Memory B cell (primary cell): ENCODE results near the gene CNTNAP2.

Experiments
- ATAC-seq: fragments of 150-1000 bp; cut with Tn5 transposase; 2 replicates; pipeline ENCODE4 v1.10.0; 2021; ENCODE audit warnings: low read depth, mild to moderate bottlenecking, moderate library complexity
- DNase-seq, 2 donors: peaks; one replicate each; pipeline ENCODE4 v3.0.0; 2022; ENCODE audit warnings: low spot score in 2 of 2
- H3K27ac Mint-ChIP-seq: one replicate; pipeline ENCODE4 v1.8.0; 2022; ENCODE audit warnings: mild to moderate bottlenecking, moderate library complexity, mixed read lengths
- H3K27me3 Mint-ChIP-seq: one replicate; pipeline ENCODE4 v1.8.0; 2022; ENCODE audit warnings: mixed read lengths
- H3K36me3 Mint-ChIP-seq: one replicate; pipeline ENCODE4 v1.8.0; 2022; ENCODE audit warnings: mild to moderate bottlenecking, mixed read lengths
- H3K4me1 Mint-ChIP-seq: one replicate; pipeline ENCODE4 v1.8.0; 2022; ENCODE audit warnings: mixed read lengths
- H3K4me3 Mint-ChIP-seq: one replicate; pipeline ENCODE4 v1.8.0; 2022; ENCODE audit warnings: mild to moderate bottlenecking, moderate library complexity, mixed read lengths
- H3K9me3 Mint-ChIP-seq: one replicate; pipeline ENCODE4 v1.8.0; 2022; ENCODE audit warnings: mixed read lengths

CNTNAP2 gene

DNA sequence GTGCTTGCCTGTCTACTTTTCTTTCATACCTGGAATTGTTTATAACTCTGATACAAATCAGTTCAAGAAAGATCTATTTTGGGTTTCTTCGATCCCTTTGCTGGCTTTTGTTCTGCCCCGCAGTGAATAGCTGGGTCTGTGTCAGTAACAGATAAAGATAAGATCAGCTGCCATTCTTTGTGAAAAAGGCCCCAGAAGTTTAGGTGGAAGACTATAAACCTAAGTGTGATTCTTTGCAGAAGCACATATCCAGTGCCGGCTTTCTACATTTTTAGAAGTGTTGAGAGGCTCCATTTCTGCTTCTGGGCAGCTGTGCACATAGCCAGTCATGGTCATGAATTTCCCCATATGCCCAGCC, 1787.6 kb downstream of the CNTNAP2 start:
- no peak overlapping the region for H3K4me3 Mint-ChIP-seq
- peaks cover 9% of the 10 kb centered on the region for H3K9me3 Mint-ChIP-seq
- no peaks in the 10 kb centered on the region for H3K4me1 Mint-ChIP-seq
- no peak for DNase-seq
- H3K36me3 Mint-ChIP-seq = no peaks in the 10 kb centered on the region
- H3K27ac Mint-ChIP-seq = no peak overlapping the region
- H3K27me3 Mint-ChIP-seq = peaks cover 1% of the 10 kb centered on the region
- ATAC-seq = no peak

DNA sequence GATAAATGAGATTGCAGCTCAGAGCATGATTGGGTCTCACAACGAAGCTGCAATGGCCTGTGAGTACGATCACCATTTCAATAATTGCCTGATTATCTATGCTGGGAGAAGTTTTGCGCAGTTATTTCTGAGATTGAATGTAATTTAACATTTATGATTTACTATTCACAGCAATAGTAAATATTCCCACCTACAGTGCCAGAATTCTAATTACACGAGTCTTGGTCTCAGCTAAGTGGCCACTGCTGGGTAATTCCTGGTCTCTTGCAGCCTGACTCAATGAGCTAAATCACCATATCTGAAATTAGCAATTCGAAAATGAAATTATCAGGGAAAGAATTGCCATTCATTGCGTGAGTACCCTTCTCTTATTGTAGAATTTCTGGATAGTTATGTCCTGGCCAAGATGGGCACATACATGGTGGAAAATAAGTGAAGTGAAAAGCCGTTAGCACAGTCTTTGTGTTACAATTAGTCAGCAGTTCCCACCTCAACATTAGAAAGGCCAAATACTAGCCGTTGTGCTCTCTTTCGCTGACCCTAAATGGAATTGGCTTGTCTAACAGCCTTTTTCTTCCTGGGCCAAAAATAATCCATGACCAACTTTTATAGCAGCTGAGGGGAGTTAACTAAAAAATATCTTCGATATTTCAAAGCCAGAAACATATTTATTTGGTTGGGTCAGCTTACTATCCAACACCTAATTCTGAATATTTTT, 1793.0 kb downstream of the CNTNAP2 start:
- ATAC-seq = no peak
- Mint-ChIP-seq H3K9me3 (no peaks in the 10 kb centered on the region), H3K4me1 (no peaks in the 10 kb centered on the region)

DNA sequence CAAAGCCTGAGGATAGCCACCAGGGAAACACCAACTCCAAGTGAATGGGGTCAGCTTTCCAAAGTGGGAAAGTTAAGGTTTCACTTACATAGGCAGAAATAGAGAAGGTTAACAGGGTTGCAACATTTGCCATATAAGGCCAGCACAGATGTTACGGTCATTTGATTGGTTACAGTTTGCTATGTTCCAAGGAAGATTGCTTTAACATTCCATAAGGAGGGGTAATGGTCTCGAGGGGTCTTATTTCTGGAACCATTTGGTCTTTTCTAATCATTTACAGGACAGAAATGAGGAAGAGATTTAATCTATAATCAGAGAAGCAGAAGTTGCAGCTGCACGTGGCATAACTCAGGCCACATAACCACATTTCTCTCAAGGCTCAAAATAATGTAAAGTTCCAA, 1794.6 kb downstream of the CNTNAP2 start:
- H3K4me3 Mint-ChIP-seq = no peak overlapping the region
- H3K4me1 Mint-ChIP-seq = no peaks in the 10 kb centered on the region
- no peaks in the 10 kb centered on the region for H3K36me3 Mint-ChIP-seq
- DNase-seq (no peak), ATAC-seq (no peak)
- no peak overlapping the region for H3K27ac Mint-ChIP-seq
- H3K9me3 Mint-ChIP-seq = no peaks in the 10 kb centered on the region
- no peaks in the 10 kb centered on the region for H3K27me3 Mint-ChIP-seq

More for the DNA sequence above, 1793.0 kb downstream of the CNTNAP2 start:
- H3K4me3 Mint-ChIP-seq = no peak overlapping the region
- no peak for DNase-seq
- H3K27me3 Mint-ChIP-seq = no peaks in the 10 kb centered on the region
- no peaks in the 10 kb centered on the region for H3K36me3 Mint-ChIP-seq
- no peak overlapping the region for H3K27ac Mint-ChIP-seq

DNA sequence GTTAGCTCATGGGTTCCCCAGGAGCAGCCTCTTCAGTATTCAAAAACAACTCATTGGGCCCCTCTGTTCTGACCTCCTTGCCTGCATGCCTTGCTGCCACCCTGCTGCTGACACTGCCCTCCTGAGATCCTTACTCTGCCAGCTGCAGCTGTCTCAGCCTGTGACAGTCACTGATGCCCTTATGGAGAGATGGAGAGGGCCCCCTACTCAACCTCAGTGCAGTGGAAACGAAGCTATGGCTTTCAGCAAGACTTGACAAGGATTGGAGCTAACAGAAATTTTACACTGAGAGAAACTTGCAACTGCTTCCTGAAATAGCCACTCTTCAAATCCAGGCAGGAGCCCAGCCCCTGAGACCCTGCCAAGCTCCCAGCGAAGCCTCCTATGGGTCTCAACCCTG, 1795.7 kb downstream of the CNTNAP2 start:
- Mint-ChIP-seq H3K4me3 (no peak overlapping the region), H3K9me3 (no peaks in the 10 kb centered on the region), H3K36me3 (no peaks in the 10 kb centered on the region), H3K4me1 (no peaks in the 10 kb centered on the region), H3K27me3 (no peaks in the 10 kb centered on the region), H3K27ac (no peak overlapping the region)
- ATAC-seq (no peak), DNase-seq (no peak)

DNA sequence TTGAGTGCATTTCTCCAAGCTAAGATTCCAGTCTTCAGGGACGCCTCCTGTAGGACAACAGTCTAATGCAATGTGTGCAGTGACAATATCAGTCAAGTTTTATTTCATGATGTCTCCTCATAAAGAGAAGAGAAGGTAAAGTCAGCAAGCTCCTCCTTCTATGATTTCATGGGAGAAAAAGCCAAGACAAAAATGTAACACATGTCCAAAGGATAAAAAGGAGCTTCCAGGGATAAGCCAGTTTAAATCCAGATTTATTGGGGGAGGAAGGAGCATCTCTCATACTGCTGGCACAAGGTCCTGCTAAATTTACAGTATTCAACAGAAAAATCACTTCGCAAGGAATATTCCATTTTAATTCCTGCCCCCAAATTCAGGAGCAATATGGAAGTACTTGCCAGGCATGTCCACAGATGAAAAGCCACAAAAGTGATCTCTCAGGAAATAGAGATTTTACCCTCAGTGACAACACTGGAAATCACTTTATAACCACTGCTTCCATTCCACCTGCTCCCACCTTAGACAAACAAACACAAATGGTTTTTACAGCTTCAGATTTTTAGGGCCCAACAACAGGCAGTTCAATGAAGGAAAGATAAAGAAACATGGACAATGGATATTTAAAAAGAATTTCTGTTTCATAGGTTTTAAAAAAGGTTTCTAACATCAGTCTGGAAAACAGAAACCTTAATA, 1796.5 kb downstream of the CNTNAP2 start:
- DNase-seq (no peak), ATAC-seq (no peak)
- no peaks in the 10 kb centered on the region for H3K27me3 Mint-ChIP-seq
- no peak overlapping the region for H3K27ac Mint-ChIP-seq
- no peaks in the 10 kb centered on the region for H3K4me1 Mint-ChIP-seq
- no peaks in the 10 kb centered on the region for H3K9me3 Mint-ChIP-seq
- H3K4me3 Mint-ChIP-seq = no peak overlapping the region
- H3K36me3 Mint-ChIP-seq = no peaks in the 10 kb centered on the region

DNA sequence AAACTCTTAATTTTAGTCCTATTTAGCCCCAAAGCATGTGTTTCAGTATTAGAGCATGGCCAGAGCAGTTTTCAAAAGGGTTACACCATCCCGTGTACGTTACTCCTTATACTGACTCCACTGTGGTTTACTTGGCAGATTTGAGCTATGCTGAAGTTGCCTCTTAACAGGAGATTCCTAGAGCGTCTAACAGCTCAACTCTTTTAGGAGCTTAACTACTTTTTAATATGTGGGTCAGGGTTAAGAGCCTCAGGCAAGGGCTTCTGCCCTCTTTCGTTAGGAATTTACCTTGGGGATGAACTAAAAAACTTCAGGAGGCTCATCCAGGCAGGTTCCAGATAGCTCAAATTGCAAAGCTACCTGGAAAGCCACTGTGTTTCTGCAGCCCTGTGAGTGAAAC, 1799.2 kb downstream of the CNTNAP2 start:
- no peak overlapping the region for H3K27ac Mint-ChIP-seq
- H3K27me3 Mint-ChIP-seq = no peaks in the 10 kb centered on the region
- no peak for ATAC-seq
- no peaks in the 10 kb centered on the region for H3K4me1 Mint-ChIP-seq
- H3K9me3 Mint-ChIP-seq = no peaks in the 10 kb centered on the region
- no peaks in the 10 kb centered on the region for H3K36me3 Mint-ChIP-seq
- H3K4me3 Mint-ChIP-seq = no peak overlapping the region
- DNase-seq = no peak

DNA sequence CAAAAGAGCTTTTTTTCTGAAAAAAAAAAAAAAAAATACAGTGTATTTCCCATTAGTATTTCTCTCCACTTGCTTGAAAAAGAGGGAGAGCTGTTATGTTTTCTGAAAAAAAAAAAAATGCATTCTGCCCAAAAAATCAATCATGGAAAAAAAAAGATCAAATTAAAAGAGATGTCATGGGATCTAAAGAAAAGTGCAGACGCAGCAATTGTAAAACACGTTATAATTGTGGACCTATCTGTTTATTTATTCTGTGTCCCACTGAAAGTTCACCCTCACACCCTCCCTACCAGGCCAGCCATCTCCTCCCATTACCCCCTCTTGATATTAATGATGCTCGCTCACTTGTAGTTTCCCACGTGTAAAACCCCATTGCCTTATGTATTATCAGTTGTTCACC, 1800.0 kb downstream of the CNTNAP2 start:
- no peaks in the 10 kb centered on the region for H3K27me3 Mint-ChIP-seq
- H3K27ac Mint-ChIP-seq = no peak overlapping the region
- H3K4me1 Mint-ChIP-seq = no peaks in the 10 kb centered on the region
- H3K4me3 Mint-ChIP-seq = no peak overlapping the region
- DNase-seq = no peak
- H3K9me3 Mint-ChIP-seq = no peaks in the 10 kb centered on the region
- no peaks in the 10 kb centered on the region for H3K36me3 Mint-ChIP-seq
- ATAC-seq = no peak

DNA sequence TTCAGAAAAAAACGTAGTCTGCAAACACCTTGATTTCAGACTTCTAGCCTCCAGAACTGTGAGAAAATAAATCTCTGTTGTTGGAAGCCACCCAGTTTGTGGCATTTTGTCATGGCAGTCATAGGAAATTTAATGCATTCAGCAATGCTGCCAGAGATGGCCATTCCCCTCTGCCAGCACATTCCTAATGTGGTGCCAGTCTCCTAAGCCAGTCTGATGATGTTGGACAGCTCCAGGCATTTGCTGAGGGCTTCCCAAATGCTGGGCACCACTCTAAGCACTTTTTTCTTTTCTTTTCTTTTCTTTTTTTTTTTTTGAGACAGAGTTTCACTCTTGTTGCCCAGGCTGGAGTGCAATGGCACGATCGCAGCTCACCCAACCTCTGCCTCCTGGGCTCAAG, 1807.2 kb downstream of the CNTNAP2 start:
- H3K36me3 Mint-ChIP-seq = no peaks in the 10 kb centered on the region
- no peak overlapping the region for H3K4me3 Mint-ChIP-seq
- no peak for DNase-seq
- H3K27me3 Mint-ChIP-seq = no peaks in the 10 kb centered on the region
- peaks cover 5% of the 10 kb centered on the region for H3K9me3 Mint-ChIP-seq
- ATAC-seq = no peak
- H3K27ac Mint-ChIP-seq = no peak overlapping the region
- H3K4me1 Mint-ChIP-seq = no peaks in the 10 kb centered on the region

DNA sequence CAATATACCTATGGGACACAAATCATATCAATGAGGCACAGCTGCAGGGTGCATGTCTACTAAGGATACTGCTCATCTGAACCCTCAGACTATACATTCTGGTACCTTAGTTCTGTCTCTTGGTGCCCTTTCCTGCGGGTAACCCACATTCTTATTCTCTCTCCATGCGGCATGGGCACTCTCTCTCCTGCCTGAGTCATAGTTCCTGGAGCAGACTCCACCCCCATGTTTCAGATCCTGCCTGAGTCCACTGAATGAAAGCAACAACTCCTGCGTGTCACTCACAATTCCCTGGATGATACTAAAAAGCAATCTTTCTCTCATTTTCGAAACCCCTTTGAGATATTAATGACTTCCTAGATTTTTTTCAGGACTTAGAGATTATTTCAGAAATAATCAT, 1820.8 kb downstream of the CNTNAP2 start:
- H3K4me3 Mint-ChIP-seq = no peak overlapping the region
- ATAC-seq (no peak), DNase-seq (no peak)
- H3K9me3 Mint-ChIP-seq = peaks cover 5% of the 10 kb centered on the region
- H3K27me3 Mint-ChIP-seq = no peaks in the 10 kb centered on the region
- no peaks in the 10 kb centered on the region for H3K36me3 Mint-ChIP-seq
- H3K27ac Mint-ChIP-seq = no peak overlapping the region
- no peaks in the 10 kb centered on the region for H3K4me1 Mint-ChIP-seq

DNA sequence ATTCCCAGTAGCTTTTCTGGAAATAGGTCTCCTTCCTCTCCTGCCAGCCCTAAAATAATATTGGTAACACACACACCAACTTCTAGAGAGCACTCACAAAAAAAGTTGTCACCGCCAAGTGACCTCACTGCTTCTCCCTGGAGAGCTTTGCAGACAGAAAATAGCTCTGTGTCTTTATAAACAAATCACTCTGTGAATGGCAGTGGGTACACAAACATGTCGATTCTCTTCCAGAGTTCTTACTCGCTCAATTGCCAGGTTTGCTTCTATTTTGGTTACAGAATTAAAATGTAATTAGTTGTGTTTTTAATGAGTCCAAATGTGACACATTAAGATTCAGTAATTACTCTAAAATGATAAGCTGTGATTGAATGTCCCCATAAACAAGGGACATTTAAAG, 1824.8 kb downstream of the CNTNAP2 start:
- ATAC-seq = no peak
- H3K4me1 Mint-ChIP-seq = no peaks in the 10 kb centered on the region
- no peak for DNase-seq
- H3K9me3 Mint-ChIP-seq = no peaks in the 10 kb centered on the region
- no peak overlapping the region for H3K27ac Mint-ChIP-seq
- H3K36me3 Mint-ChIP-seq = no peaks in the 10 kb centered on the region
- no peaks in the 10 kb centered on the region for H3K27me3 Mint-ChIP-seq
- H3K4me3 Mint-ChIP-seq = no peak overlapping the region

DNA sequence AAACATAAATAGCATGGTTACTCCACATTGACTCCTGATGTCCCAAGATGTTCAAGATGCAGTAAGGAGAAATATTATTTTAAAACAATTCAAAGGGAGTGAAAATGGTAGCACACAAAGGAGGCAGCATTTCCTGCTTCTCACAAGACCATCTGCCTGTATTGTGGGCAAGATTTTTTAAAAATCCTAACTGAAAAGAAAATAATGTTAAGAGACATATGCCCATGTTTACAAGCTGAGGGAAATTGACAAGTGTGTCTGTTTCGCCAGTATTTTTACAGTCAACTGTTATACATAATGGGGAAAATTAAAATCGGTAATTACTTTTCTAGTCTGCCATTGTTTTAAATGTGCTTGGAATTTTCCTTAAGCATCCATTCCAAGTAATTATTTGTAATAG, 1827.7 kb downstream of the CNTNAP2 start:
- H3K36me3 Mint-ChIP-seq = no peaks in the 10 kb centered on the region
- H3K9me3 Mint-ChIP-seq = no peaks in the 10 kb centered on the region
- DNase-seq (no peak), ATAC-seq (no peak)
- H3K27ac Mint-ChIP-seq = no peak overlapping the region
- no peaks in the 10 kb centered on the region for H3K27me3 Mint-ChIP-seq
- no peak overlapping the region for H3K4me3 Mint-ChIP-seq
- H3K4me1 Mint-ChIP-seq = no peaks in the 10 kb centered on the region

DNA sequence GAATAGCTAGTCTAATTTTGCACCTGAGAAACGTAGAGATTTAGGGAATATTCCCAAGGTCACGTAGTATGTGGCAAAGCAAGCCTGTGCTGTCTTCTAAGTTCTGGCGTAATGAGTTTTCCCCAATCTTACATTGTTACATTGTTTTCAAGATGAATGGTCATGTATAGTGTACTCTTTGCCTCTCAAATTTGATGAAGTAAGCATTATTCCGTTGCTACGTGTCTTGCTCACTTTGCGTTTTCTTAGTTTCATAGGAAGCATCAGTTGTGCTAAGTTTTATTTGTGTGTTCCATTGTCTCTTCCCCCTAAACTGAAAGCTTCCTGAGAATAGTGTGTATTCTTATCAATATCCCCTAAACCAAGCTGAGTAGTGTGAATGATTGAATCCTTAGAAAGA, 1836.3 kb downstream of the CNTNAP2 start:
- Mint-ChIP-seq H3K4me3 (no peak overlapping the region), H3K27me3 (no peaks in the 10 kb centered on the region), H3K9me3 (peaks cover 5% of the 10 kb centered on the region), H3K27ac (no peak overlapping the region), H3K36me3 (no peaks in the 10 kb centered on the region), H3K4me1 (no peaks in the 10 kb centered on the region)
- DNase-seq (no peak), ATAC-seq (no peak)

DNA sequence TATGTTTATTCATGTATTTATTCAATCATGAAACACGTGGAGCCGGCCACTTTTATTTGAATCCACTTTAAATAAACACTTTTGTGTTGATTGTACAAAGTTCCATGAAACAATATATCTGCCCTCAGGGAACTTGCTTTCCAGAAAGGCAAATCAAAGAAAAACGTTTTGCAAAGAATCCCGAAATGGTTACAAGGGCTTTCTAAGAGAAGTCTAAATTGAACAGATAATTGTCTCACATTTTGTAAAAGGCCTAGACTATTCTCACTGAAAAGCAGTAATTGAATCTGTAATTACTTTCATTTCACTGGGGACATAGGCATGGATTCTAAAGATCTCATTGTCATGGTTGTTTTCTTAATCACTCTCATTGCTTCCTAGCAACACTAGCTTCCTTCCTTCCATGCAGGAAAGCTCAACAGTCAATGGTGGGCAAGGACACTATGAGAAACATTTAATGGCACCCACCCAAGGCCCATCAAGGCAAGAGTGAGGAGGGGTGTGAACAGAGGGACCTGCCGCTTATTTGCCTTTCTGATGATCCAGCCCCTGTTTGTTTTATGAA, 1851.5 kb downstream of the CNTNAP2 start:
- Mint-ChIP-seq H3K27ac (no peak overlapping the region), H3K4me3 (no peak overlapping the region), H3K4me1 (no peaks in the 10 kb centered on the region), H3K27me3 (no peaks in the 10 kb centered on the region), H3K36me3 (no peaks in the 10 kb centered on the region), H3K9me3 (peaks cover 2% of the 10 kb centered on the region)
- no peak for DNase-seq
- ATAC-seq = no peak

DNA sequence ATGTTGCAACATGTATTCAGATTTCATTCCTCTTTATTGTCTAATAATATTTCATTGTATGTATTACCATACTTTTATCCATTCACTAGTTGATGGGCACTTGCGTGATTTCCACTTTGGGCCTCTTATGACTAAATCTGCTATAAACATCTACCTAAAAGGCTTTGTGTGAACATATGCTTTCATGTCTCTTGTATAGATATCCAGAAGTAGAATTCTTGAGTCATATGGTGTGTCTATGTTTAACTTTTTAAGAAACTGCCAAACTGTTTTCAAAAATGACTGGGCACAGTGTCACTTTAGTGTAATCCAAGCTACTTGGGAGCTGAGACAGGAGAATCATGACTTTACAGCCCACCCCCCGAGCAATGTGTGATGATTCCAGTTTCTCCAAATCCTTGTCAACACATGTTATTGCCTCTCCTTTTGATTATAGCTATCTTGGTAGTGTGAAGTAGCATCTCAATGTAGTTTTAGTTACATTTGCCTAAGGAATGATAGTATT, 1855.1 kb downstream of the CNTNAP2 start:
- ATAC-seq = no peak
- DNase-seq = no peak
- Mint-ChIP-seq H3K27me3 (no peaks in the 10 kb centered on the region), H3K9me3 (no peaks in the 10 kb centered on the region), H3K36me3 (no peaks in the 10 kb centered on the region), H3K4me3 (no peak overlapping the region), H3K27ac (no peak overlapping the region), H3K4me1 (no peaks in the 10 kb centered on the region)

DNA sequence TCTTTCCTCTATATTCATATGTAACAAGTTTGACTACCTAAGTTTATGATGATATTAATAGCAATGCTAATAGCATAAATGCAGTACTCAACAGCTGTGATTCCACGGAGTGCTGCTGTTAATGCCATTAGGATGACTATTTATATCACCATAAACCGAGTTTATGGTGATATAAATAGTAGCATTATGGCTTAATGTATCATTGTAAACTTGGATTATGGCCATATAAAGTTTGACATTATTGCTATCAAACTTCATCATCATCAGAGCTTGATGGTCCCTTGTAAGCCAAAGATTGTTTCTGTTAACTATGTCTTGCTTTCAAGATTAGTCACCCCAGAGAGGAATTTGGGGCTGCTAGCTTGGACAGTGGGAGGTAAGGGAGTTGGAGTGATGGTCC, 1861.6 kb downstream of the CNTNAP2 start:
- no peaks in the 10 kb centered on the region for H3K27me3 Mint-ChIP-seq
- H3K4me1 Mint-ChIP-seq = no peaks in the 10 kb centered on the region
- H3K9me3 Mint-ChIP-seq = no peaks in the 10 kb centered on the region
- H3K4me3 Mint-ChIP-seq = no peak overlapping the region
- no peaks in the 10 kb centered on the region for H3K36me3 Mint-ChIP-seq
- no peak overlapping the region for H3K27ac Mint-ChIP-seq
- DNase-seq (no peak), ATAC-seq (no peak)
